ENCODE measurements around the gene LHFPL3.

DNA sequence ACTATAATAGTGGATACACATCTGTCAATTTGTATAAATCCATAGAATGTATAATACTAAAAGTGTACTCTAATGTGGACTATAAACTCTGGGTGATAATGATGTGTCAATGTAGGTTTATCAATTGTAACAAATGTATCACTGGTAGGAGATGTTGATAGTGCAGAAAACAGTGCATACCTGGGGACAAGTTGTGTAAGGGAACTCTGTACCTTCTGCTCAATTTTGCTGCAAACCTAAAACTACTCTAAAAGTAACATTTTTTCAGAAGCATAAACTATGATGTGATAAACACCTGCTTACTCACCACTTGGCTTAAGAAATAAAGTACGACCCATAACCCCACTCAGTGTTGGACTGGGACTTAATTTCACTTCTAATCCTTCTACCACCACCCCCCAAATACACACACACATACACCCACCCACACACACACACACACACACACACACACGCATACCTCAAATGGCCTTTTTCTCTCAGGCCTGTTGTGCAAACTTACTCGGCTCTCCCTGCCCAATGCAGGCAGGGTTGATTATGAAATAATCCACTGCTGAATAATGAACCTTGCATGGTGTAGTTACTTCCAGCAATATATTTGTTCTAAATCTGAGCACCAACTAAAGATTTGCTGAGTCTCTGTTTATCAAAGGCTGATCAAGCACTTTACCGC lies 531.5 kb downstream of the LHFPL3 start:
- TF ChIP-seq EZH2 (IDR thresholded peaks at IDR 0.05; ENCODE audit: borderline replicate concordance, low read depth, low read length, severe bottlenecking) (no peak), CTCF (IDR thresholded peaks at IDR 0.05; ENCODE audit: borderline replicate concordance, extremely low read depth, low read length, poor library complexity, severe bottlenecking) (no peak)
